Pulmonary artery endothelial cell (primary cell): ENCODE data around the gene ZNF846. TPM values are rescaled to one million over a fixed set of nuclear protein-coding genes. Genes with fewer than 3 reads are reported as not detected.
"Not testable (repeated sequence)": the region's sequence is repeated elsewhere in the genome, so short reads cannot be mapped to it uniquely, and the experiment has no call there.

Source experiments
- DNase-seq: peaks from one replicate; pipeline ENCODE4 v3.0.0-alpha.2; 2011; ENCODE audit warnings: low read depth, low spot score
- total RNA-seq: library from RNA; depleted of rRNA; stranded (reverse); fragments of >200 nt; gene quantifications from 2 replicates; pipeline ENCODE4 v1.2.3, GENCODE V29; 2014

ZNF846 gene
- total RNA-seq: 5.4 and 6.7 TPM in 2 replicates

GRCh38 chr19:9768175-9769112 lies at the start of gene ZNF846:
Gene ZNF846 (minus strand): TSS chr19:9768738. CDS start chr19:9764950, 3,788 bp downstream.
- peak; percentile 85 for DNase-seq

- DNase-seq: no peak
These were observed 49.7 kb upstream of the ZNF846 start for GRCh38 chr19:9818175-9818733.

DNA sequence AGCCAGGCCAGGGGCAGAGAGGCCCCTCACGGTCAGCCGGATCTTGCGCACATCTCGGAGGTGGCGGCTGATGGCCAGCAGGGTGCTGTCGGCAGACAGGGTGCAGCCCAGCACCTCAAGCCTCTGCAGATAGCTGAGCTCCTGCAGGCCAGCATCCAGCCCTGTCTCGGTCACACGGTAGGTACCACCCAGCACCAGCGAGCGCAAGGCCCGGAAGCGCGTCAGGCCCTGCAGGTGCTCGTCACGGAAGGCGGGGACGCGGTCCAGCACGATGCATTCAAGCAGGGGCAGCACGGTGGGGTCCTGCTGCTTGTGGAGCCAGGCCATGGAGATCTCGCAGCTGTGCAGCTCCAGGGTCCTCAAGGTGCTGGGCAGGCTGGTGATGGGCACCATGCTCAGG lies 42.6 kb upstream of the ZNF846 start:
- DNase-seq: no peak

- no peak for DNase-seq
These were observed 40.6 kb upstream of the ZNF846 start for GRCh38 chr19:9808855-9809824.

GRCh38 chr19:9806803-9807202 lies 38.3 kb upstream of the ZNF846 start:
- no peak for DNase-seq

- DNase-seq: no peak
These were observed 33.4 kb upstream of the ZNF846 start for GRCh38 chr19:9801976-9802375.

DNA sequence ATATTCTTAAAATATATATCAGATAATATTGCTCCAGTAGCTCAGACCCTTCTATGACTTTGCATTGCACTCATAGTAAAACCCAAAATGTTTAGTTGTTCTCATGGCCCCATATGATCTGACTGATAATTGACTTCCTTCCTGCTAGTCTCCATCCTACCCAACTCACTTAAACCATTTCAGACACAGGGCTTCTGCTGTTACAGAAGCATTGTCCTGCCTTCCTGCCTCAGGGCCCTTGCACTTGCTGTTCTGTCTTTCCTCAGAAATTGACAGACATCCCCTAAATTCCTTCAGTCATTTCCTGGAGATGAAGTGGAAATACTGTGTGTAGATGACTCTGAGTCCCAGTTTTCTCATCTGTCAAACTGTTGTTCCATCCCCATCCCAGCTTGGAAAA lies 30.6 kb upstream of the ZNF846 start:
- no peak for DNase-seq

GRCh38 chr19:9797871-9798270 lies 29.3 kb upstream of the ZNF846 start:
- no peak for DNase-seq

GRCh38 chr19:9796113-9796773 lies 27.7 kb upstream of the ZNF846 start:
- DNase-seq: peak; percentile 79

GRCh38 chr19:9793071-9793591 lies 24.6 kb upstream of the ZNF846 start:
- DNase-seq: no peak

GRCh38 chr19:9792206-9793070 lies 23.9 kb upstream of the ZNF846 start:
- peak; percentile 88 for DNase-seq

DNA sequence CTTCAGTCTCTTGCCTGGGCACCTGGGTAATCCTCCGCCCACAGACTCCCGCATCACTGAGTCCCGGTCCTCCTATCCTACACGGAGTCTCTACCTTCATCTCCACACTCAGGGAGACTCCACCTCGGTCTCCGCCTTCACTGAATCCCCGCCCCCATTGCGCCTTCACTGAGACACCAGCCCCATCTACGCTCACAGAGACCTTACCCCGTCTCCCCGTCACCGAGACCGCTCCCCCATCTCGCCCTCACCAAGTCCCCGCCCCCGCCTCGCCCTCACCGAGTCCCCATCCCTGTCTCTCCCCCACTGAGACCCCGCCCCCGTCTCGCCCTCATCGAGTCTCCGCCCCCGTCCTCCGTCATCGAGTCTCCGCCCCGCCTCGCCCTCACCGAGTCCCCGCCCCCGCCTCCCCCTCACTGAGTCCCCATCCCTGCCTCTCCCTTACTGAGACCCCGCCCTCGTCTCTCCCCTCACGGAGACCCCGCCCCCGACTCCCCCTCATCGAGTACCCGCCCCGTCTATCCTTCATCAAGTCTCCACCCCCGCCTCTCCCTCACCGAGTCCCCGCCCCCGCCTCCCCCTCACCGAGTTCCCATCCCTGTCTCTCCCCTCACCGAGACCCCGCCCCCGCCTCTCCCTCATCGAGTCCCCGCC lies 23.1 kb upstream of the ZNF846 start:
- DNase-seq: peak; percentile 90

DNA sequence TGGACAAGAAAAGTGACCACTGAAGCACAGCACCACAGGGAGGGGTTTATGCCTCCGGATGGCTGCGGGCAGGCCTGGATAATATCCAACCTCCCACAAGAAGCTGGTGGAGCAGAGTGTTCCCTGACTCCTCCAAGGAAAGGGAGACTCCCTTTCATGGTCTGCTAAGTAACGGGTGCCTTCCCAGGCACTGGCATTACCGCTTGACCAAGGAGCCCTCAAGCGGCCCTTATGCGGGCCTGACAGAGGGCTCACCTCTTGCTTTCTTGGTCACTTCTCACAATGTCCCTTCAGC lies 22.5 kb upstream of the ZNF846 start:
- DNase-seq: not testable (repeated sequence)

DNA sequence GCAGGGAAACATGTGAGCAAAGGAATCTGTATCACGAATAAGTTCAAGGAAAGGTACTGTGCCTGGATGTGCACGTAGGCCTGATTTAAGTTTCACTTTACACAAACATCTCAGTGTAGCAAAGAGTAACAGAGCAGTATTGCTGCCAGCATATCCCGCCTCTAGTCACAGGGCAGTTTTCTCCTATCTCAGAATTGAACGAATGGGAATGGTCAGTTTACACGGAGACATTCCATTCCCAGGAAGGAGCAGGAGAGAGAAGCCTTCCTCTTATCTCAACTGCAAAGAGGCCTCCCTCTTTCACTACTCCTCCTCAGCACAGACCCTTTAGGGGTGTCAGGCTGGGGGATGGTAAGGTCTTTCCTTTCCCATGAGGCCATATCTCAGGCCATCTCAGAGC lies 21.0 kb upstream of the ZNF846 start:
- DNase-seq: not testable (repeated sequence)

DNA sequence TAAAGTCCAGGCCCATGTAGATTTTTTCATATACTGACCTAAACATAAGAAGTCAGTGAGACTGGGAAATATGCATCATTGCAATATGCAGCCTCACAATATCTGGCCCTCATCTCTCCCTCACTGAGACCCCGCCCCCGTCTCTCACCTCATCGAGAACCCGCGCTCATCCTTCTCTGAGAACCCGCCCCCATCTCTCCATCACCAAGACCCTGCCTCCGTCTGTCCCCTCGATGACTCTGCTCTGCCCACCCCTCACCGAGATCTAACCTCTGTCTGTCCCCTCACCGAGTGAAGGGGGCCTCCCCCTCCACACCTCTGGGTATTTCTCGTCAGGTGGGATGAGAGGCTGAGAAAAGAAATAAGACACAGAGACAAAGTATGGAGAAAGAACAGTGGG lies 20.5 kb upstream of the ZNF846 start:
- no peak for DNase-seq

DNA sequence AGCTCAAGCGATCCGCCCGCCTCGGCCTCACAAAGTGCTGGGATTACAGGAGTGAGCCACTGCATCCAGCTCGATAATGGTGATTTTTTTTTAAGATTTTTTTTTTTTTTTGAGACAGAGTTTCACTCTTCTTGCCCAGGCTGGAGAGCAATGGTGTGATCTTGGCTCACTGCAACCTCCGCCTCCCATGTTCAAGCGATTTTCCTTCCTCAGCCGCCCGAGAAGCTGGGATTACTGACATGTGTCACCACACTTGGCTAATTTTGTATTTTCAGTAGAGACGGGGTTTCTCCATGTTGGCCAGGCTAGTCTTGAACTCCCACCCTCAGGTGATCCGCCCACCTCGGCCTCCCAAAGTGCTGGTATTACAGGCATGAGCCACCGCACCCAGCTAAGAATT lies 20.1 kb upstream of the ZNF846 start:
- DNase-seq: not testable (repeated sequence)

DNA sequence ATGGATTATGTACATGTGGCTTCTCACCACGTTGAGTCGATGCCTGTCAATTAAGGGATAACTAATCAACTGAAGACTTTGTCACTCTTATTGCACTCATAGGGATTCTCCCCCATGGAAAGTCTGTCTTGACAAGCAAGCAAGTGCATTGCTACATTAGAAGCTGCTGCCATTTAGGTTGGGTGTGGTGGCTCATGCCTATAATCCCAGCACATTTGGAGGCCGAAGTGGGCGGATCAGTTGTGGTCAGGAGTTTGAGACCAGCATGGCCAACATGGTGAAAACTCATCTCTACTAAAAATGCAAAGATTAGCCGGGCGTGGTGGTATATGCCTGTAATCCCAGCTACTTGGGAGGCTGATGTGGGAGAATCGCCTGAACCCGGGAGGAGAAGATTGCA lies 18.3 kb upstream of the ZNF846 start:
- no peak for DNase-seq

GRCh38 chr19:9786342-9786741 lies 17.8 kb upstream of the ZNF846 start:
- no peak for DNase-seq
